ENCODE data around the gene GOLGA3. TPM values are rescaled to one million over a fixed set of nuclear protein-coding genes. Genes with fewer than 3 reads are reported as not detected.

Gene GOLGA3
- total and polyA plus RNA-seq, 9 of the 15 experiments (the other 6 are each of a cell fraction or from before 2014, with no cell fraction given) = 1.9 to 48.1 (median 18.4) TPM

DNA sequence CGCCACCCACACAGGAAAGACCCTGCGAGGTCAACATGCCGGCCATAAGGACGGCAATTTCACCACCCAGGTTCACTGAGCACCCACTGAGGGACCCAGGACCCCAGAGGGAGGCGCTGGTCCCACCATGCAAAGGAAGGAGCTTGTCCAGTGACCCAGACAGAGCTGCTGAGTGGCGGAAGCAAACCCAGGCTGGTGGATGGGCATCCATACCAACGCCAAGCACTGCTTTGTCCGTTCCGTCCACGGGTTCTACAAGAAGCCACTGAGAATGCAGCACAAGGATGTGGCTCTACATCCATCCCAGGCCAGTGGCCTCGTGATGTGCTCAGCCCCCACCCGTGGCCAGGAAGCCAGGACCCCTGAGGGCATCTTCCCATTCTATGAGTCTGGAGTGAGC is 23.8 kb upstream of the GOLGA3 start (continued):
- no peak for TF ChIP-seq POLR3G (IDR thresholded peaks at IDR 0.05; ENCODE audit: extremely low read depth, insufficient read length, insufficient replicate concordance)
- no peak for TF ChIP-seq RAD21 (CRISPR knock-in tag; conservative IDR thresholded peaks at IDR 0.05 in 1 of 2, IDR thresholded peaks at IDR 0.05 in 1 of 2)
- no peak for TF ChIP-seq MYNN (IDR thresholded peaks at IDR 0.05)
- no peak for TF ChIP-seq MYNN (CRISPR knock-in tag; IDR thresholded peaks at IDR 0.05)

GRCh38 chr12:132851465-132851864 is 22.8 kb upstream of the GOLGA3 start:
- in situ Hi-C loops (cut with MboI) = no loop called here
- WGBS (ENCODE audit: insufficient coverage, low coverage, missing lambda C conversion rate) = 95% methylated on average over 22 of the region's 25 CpGs
- peaks cover 58% of the 10 kb centered on the region; the same call in 2 of the 3 replicates for H3K36me3 ChIP-seq (ENCODE audit: control insufficient read depth, insufficient read depth, low read length)
- TF ChIP-seq SMARCB1 (IDR thresholded peaks at IDR 0.05; ENCODE audit: insufficient read length, low read depth) (no peak), POLR2G (IDR thresholded peaks at IDR 0.05; ENCODE audit: low read depth, low read length) (peak; percentile 39; the same call in 1 of the 2 replicates)
- peaks cover 0 to 9% of the 10 kb centered on the region in 2 experiments; a peak in 1 of 5 replicates for H3K4me1 ChIP-seq (replicated peaks in 1 of 2; ENCODE audit: control insufficient read depth in 2 of 2, insufficient read depth in 2 of 2, low read length in 2 of 2)
- H3K79me2 ChIP-seq (ENCODE audit: control insufficient read depth, insufficient read depth, low read length) = no peaks in the 10 kb centered on the region
- FAIRE-seq (no peak), DNase-seq (ENCODE audit: extremely low read depth in 1 of 4, low spot score in 3 of 4) (no peak), ATAC-seq (no peak)
- intact Hi-C loops (cut with micrococcal nuclease) = no loop called here
- ChIA-PET CTCF (ENCODE audit: low intra/inter-chr PET ratio) (no interaction called here), POLR2A (no interaction called here)
- no peaks in the 10 kb centered on the region for H3K9me3 ChIP-seq (replicated peaks; ENCODE audit: control insufficient read depth, insufficient read depth, low read depth, low read length)
- no TSS peak for BruUV-seq (replicated peaks)
- H3K4me2 ChIP-seq (ENCODE audit: insufficient read depth, low read length) = no peak overlapping the region
- H3K27ac ChIP-seq (ENCODE audit: extremely low read depth, low read depth, low read length) = no peak overlapping the region
- H3K9me1 ChIP-seq (ENCODE audit: control insufficient read depth, insufficient read depth, low read length) = no peaks in the 10 kb centered on the region
- H3K9ac ChIP-seq (ENCODE audit: insufficient read depth in 1 of 2, low read depth in 2 of 2, low read length in 2 of 2) = no peak overlapping the region
- H2AFZ ChIP-seq (ENCODE audit: low read depth, low read length) = no peak overlapping the region
- H3K4me3 ChIP-seq = no peak overlapping the region
- no peaks in the 10 kb centered on the region for H4K20me1 ChIP-seq (replicated peaks; ENCODE audit: control insufficient read depth, insufficient read depth, low read length)
- no peaks in the 10 kb centered on the region for H3K27me3 ChIP-seq (ENCODE audit: control insufficient read depth in 2 of 2, insufficient read depth in 2 of 2, low read length in 2 of 2)
